ENCODE measurements around the gene CAPZA1. TPM values are rescaled to one million over a fixed set of nuclear protein-coding genes. Genes with fewer than 3 reads are reported as not detected.

CAPZA1 gene
- total and polyA plus RNA-seq, 10 of the 15 experiments (the other 5 are each of a cell fraction or from before 2014, with no cell fraction given): 187 to 886 (median 278) TPM

GRCh38 chr1:112637254-112638109, 17.9 kb downstream of the CAPZA1 start:
- Histone ChIP-seq H2AFZ (ENCODE audit: control insufficient read depth, low read depth, low read length) (no peak overlapping the region), H3K27me3 (replicated peaks in 1 of 2; ENCODE audit: control insufficient read depth in 2 of 2, insufficient read depth in 2 of 2, low read length in 1 of 2) (no peaks in the 10 kb centered on the region), H3K4me3 (no peak overlapping the region), H3K4me1 (ENCODE audit: control insufficient read depth, insufficient read depth, low read length) (peaks cover 27% of the 10 kb centered on the region), H3K27ac (ENCODE audit: control insufficient read depth, insufficient read depth) (peak overlapping the region; percentile 48; the same call in 1 of the 2 replicates), H3K9me3 (replicated peaks; ENCODE audit: control insufficient read depth, insufficient read depth, low read length) (no peaks in the 10 kb centered on the region), H3K4me2 (ENCODE audit: control insufficient read depth, insufficient read depth) (0 out of 2 replicates have a peak overlapping the region, but pooled peaks have one; percentile 9), H3K79me2 (ENCODE audit: control insufficient read depth, insufficient read depth, low read length) (peaks cover 79% of the 10 kb centered on the region), H3K9ac (ENCODE audit: control insufficient read depth, insufficient read depth, low read length) (no peak overlapping the region), H3K36me3 (ENCODE audit: control insufficient read depth in 2 of 2, insufficient read depth in 2 of 2, low read length in 1 of 2) (peaks cover 0 to 10% of the 10 kb centered on the region in 2 experiments; a peak in 1 of 4 replicates), H4K20me1 (ENCODE audit: control insufficient read depth, insufficient read depth) (peaks cover 8% of the 10 kb centered on the region; the same call in 1 of the 2 replicates)
- WGBS (ENCODE audit: insufficient coverage, insufficient replicate concordance, low lambda C conversion rate, missing lambda C conversion rate): 73% methylated on average over 4 of the region's 4 CpGs
- BruUV-seq (replicated peaks): no TSS peak
- intact Hi-C loops (cut with micrococcal nuclease; ENCODE audit: unreplicated experiment): no loop called here
- in situ Hi-C loops (cut with MboI): no loop called here
- DNase-seq (ENCODE audit: low read depth, low spot score) (no peak), ATAC-seq (no peak), FAIRE-seq (no peak)
- SMC1A ChIA-PET (ENCODE audit: uncharacterized antibody, unreplicated experiment): interaction anchor here (0.6 to 4.1 kb wide), 17 partner anchors 8 to 923 kb away, joined by 3 to 24 read pairs (median 4); no protein-coding TSS in a partner anchor
- POLR2A ChIA-PET: interaction anchor here (0.6 to 2.3 kb wide), 7 partner anchors 9 to 71 kb away, joined by 3 to 8 read pairs (median 3); partner anchors contain the start of genes CAPZA1, MOV10 and ST7L
- TF ChIP-seq POLR2AphosphoS2 (IDR thresholded peaks at IDR 0.05; ENCODE audit: low read depth, low read length): no peak
- TF ChIP-seq ZBTB40 (IDR thresholded peaks at IDR 0.05; ENCODE audit: borderline replicate concordance): peak; percentile 81; the same call in 1 of the 2 replicates
- RAD21 ChIA-PET (ENCODE audit: unreplicated experiment): interaction anchor here (0.8 to 3.6 kb wide), 7 partner anchors 15 to 246 kb away, joined by 3 to 23 read pairs (median 7); partner anchors contain the start of gene MOV10
- CTCF ChIA-PET: interaction anchor here (0.8 to 3.0 kb wide), 8 partner anchors 10 to 435 kb away, joined by 3 to 13 read pairs (median 5); partner anchors contain the start of gene LRIG2
